ENCODE results near the gene FGF4.

FGF4 gene, protein sequence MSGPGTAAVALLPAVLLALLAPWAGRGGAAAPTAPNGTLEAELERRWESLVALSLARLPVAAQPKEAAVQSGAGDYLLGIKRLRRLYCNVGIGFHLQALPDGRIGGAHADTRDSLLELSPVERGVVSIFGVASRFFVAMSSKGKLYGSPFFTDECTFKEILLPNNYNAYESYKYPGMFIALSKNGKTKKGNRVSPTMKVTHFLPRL

GRCh38 chr11:69775163-69775755 lies at the start of gene FGF4:
TSS of gene FGF4 (minus strand) at chr11:69775341. CDS start at chr11:69775084, 257 bp downstream.
- DNase-seq (ENCODE audit: low read depth in 2 of 2, low spot score in 1 of 2), result no peak

- no peak for DNase-seq (ENCODE audit: low read depth in 2 of 2, low spot score in 1 of 2)
Measured at GRCh38 chr11:69823641-69824265, 48.6 kb upstream of the FGF4 start.

DNA sequence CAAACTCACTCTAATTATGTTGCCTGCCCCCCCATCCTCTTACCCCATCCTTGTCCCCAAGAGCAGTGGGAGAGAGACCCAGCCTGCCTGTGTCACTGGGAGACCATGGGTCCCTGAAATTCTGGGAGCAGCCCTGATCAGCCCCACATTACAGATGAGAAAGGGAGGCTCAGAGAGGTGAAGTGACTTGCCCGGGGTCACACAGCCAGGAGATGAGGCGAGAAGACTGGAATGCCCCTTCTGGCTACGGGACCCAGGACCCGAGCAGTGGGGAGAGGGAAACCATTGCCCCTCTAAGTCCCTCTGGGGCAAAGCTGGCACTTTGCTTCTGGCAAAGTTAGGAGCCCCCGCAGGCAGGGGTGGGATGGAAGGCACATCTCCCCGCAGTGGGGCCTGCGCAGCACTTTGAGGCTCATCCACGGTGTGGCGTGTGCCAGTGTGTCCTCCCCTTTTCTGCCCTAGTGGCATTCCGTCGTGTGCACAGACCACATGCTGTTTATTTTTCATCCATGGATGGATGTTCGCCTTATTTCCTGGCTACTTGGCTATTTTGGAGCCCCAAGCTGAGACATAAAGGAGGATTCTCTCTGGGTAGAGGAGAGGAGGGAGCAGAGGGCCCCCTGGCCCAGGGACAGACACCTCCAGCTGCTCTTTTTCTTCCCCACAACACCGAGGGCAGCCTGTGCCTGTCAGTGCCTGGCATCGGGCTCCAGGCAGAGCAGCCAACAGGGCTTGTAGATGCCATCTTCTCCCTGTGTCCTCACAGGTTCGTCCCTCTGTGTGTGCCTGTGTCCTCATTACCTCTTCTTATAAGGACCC lies 47.7 kb upstream of the FGF4 start:
- no peak for DNase-seq (ENCODE audit: low read depth in 2 of 2, low spot score in 1 of 2)

- DNase-seq (ENCODE audit: low read depth in 2 of 2, low spot score in 1 of 2), result no peak
Measured at GRCh38 chr11:69821511-69822040, 46.4 kb upstream of the FGF4 start.

DNA sequence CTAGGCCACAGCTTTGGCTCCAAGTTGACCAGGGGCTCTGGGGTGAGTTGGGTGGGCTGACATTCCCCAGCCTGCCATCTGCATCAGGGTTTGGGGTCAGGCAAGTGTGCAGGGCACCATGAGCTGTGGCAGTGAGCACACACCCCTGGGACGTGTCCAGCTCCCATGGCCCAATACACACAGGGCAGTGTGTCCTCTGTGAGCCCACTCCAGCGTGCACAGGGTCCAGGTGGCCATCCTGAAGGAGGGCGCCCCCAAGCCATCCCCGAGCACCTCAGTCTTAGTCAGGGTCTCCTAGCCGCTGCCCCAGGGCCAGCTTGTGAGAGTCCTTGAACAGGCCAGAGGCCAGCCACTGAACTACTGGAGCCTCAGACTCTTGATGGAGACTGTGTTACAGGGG lies 45.3 kb upstream of the FGF4 start:
- DNase-seq (ENCODE audit: low read depth in 2 of 2, low spot score in 1 of 2), result no peak

DNA sequence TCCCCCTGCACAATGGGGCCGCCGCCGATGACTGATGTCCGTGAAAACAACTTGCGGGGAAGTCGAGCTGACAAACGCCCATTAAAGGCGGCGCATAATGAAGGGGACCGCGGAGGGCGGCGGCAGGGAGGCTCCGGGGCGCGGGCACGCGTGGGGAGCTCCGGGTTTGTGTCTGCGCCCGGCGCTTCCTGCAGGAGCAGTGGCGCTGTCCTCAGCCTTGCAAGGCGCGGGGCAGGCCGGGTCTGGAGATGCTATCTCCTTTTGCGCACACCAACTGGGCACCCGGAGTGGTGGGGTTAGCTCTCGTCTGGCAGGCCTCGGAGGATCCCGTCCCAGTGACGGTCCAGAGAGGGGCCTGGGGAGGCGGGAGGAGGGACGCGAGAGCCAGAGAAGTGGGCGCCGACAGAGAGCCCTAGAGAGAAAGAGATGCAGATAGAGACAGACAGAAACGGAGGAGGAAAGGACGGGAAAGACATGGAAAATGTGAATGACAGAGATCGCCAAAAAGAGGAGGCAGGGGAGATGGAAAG lies 44.5 kb upstream of the FGF4 start:
- DNase-seq (ENCODE audit: low read depth in 2 of 2, low spot score in 1 of 2), result no peak

DNA sequence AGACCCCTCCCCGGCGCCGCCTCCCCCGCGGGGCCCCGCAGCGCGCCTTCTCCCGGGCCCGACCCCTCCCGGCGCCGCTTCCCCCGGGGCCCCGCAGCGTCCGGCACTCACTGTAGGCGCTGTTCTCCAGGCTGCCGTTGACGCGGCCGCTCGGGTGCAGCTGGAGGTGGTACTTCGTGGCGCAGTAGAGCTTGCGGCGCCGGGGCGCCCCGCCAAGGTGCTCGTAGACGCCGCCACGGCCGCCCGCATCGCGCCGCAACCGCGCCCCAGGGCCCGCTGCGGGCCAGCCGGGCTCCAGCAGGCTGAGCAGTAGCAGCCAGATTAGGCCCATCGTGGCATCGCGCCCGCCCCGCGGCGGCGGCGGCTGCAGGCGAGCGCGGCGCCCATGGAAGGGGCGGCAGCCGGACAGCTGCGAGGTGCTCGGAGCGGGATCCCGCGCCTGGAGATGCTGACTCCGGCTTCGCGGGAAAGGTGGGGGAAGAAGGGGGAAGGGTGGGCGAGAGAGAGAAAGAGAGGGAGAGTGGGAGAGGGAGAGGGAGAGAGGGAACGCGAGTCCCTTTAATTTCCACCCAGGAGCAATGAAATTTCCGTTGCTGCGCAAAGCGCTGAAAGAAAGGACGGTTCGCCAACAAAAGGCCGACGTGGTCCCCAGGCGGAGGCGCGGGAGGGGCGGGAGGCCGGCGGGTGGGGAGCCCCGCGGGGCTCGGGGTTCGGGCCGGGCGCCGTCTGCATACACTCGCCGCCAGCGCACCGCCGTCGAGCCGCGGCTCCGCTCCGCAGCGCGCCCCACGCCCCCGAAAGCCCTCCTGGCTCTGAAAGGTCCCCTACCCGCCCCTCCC lies 43.7 kb upstream of the FGF4 start, which contains the start of gene FGF3:
Gene FGF3, minus strand, starts transcription at position 814 of the 839 bp plus-strand sequence. Its CDS starts 483 bp downstream, at position 331.
- DNase-seq (ENCODE audit: low read depth in 2 of 2, low spot score in 1 of 2), result no peak

DNA sequence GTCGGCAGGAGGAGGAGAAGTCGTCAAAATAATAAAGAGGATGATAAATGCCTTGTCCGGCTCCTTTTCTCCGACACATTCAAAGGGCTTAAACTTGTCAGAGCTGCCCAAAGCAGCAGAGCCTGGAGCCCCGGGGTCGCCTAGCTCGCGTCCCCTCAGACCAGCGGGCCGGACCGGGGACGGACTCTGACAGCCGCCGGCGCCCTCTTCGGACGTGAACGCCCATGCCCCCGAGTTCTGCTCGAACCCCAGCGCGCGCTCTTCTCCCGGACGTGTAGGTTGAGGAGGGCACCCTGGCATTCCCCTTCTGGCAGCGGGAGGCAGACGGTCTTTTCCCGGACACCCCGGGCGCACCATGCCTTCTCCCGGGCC lies 43.1 kb upstream of the FGF4 start:
- no peak for DNase-seq (ENCODE audit: low read depth in 2 of 2, low spot score in 1 of 2)

GRCh38 chr11:69817265-69818230 lies 42.4 kb upstream of the FGF4 start:
- DNase-seq (ENCODE audit: low read depth in 2 of 2, low spot score in 1 of 2), result no peak

GRCh38 chr11:69816671-69817070 lies 41.5 kb upstream of the FGF4 start:
- no peak for DNase-seq (ENCODE audit: low read depth in 2 of 2, low spot score in 1 of 2)

- no peak for DNase-seq (ENCODE audit: low read depth in 2 of 2, low spot score in 1 of 2)
Measured at GRCh38 chr11:69815973-69816372, 40.8 kb upstream of the FGF4 start.

GRCh38 chr11:69814902-69815301 lies 39.8 kb upstream of the FGF4 start:
- no peak for DNase-seq (ENCODE audit: low read depth in 2 of 2, low spot score in 1 of 2)

- DNase-seq (ENCODE audit: low read depth in 2 of 2, low spot score in 1 of 2), result no peak
Measured at GRCh38 chr11:69814411-69814810, 39.3 kb upstream of the FGF4 start.

- DNase-seq (ENCODE audit: low read depth in 2 of 2, low spot score in 1 of 2), result no peak
Measured at GRCh38 chr11:69813839-69814238, 38.7 kb upstream of the FGF4 start.

DNA sequence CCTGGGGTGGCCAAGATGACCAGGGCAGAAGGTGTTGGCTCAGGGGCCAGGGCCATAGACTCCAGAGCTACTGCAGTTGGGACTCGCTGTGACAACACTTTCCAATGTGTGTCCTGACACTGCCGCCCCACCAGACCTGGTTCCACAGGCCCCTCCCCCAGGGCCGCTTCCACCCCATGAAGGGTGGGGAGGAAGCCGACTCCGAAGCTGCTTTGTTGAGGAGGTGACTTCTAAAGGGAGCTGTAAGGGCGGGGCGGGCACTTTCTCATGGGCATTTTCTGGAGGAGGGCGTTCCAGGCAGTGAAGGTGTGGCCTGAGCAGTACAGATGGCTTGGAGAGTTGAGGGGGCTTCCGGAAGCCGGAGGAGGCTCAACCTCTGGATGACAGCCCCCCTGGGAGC lies 37.8 kb upstream of the FGF4 start:
- DNase-seq (ENCODE audit: low read depth in 2 of 2, low spot score in 1 of 2), result no peak

- no peak for DNase-seq (ENCODE audit: low read depth in 2 of 2, low spot score in 1 of 2)
Measured at GRCh38 chr11:69812256-69812655, 37.1 kb upstream of the FGF4 start.

DNA sequence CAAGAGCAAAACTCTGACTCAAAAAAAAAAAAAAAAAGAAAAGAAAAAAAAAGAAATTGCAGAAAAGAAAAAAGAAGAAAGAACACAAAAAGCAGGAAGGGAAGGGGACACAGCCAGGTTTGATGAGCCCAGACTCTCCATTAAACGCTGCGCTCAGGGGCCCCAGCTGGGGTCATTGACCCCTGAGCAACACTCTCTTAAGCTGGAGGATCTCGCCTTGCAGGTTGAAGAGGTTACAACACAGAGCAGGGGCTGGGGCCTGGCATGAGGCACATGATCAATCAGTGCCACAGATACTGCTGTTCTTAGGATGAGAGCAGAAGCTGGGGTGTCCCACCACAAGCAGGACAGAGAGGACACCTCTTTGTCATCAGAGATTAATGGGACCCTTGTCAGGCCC lies 36.3 kb upstream of the FGF4 start:
- DNase-seq (ENCODE audit: low read depth in 2 of 2, low spot score in 1 of 2), result no peak

DNA sequence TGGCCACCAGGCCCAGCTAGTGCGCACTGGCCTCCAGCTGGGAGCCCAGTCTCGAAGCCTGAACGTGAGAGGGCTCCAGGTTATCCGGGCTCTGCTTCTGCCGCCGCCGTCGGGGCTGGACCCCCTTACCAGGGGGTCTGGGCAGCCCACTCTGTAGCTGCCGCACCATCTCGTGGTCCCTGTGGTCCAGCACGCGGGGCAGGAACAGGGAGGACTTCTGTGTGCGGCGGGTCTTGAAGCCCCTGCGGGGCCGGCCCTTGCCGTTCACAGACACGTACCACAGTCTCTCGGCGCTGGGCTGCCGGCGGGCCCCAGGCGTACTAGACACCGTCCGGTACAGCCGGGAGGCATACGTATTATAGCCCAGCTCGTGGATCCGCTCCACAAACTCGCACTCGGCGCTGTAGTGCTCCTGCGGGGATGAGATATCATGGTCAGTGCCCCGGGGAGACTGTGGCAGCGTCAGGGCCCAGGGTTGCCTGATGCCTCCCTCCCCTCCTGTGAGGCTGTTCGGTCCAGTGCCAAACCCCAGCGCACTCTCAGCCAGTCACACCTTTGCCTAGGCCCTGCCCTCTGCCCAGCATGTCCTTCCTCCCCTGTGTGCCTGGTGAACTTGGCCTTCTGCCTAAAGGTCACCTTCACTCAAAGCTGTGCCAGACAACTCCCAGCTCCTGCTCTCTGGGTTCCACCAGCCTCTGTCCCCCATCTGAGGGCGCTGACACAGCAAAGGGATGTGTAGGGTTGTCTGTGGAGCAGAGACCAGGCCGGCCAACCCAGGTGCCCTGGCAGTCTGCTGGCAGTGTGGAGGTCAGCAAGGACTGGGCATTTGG lies 35.4 kb upstream of the FGF4 start:
- no peak for DNase-seq (ENCODE audit: low read depth in 2 of 2, low spot score in 1 of 2)

Measured in stimulated activated CD8-positive, alpha-beta memory T cell treated with anti-CD3 and anti-CD28 coated beads, Interleukin-4, amount 100 ng/mL, for 1 hour (primary cell).